ENCODE results near the gene RMND5A. TPM values are rescaled to one million over a fixed set of nuclear protein-coding genes. Genes with fewer than 3 reads are reported as not detected.
"Not testable (repeated sequence)": the region's sequence is repeated elsewhere in the genome, so short reads cannot be mapped to it uniquely, and the experiment has no call there.

The RMND5A gene
- polyA plus RNA-seq (2013, experiment 1 of 2): 25.4 TPM
- 22.6 TPM for polyA plus RNA-seq (2013, experiment 2 of 2)

- not testable (repeated sequence) for H3K36me3 ChIP-seq (ENCODE audit: control insufficient read depth, insufficient read depth, low read length)
- 0% methylated on average over 6 of the region's 95 CpGs; no CpG with 5 or more reads in 1 of the 2 experiments for WGBS, 2 experiments (ENCODE audit: insufficient coverage in 2 of 2)
These were observed at the start of gene RMND5A for GRCh38 chr2:86719637-86720539. TSS of gene RMND5A (plus strand) at chr2:86720291. CDS start at chr2:86720668, 377 bp downstream.

GRCh38 chr2:86671337-86671981 lies 48.6 kb upstream of the RMND5A start:
- no peaks in the 10 kb centered on the region for H3K36me3 ChIP-seq (ENCODE audit: control insufficient read depth, insufficient read depth, low read length)
- no peak overlapping the region for H3K27ac ChIP-seq (ENCODE audit: low read depth, low read length, severe bottlenecking)
- no peaks in the 10 kb centered on the region for H3K9me3 ChIP-seq (ENCODE audit: control insufficient read depth, low read length)
- H3K4me3 ChIP-seq (ENCODE audit: extremely low read depth, insufficient read depth, low read length, poor library complexity, severe bottlenecking): no peak overlapping the region
- 82 to 93% methylated on average over 3 of the region's 5 CpGs for WGBS, 2 experiments (ENCODE audit: insufficient coverage in 2 of 2)
- H3K4me1 ChIP-seq (ENCODE audit: control insufficient read depth, insufficient read depth, low read length, poor library complexity, severe bottlenecking): no peaks in the 10 kb centered on the region

More at GRCh38 chr2:86719637-86720539, at the start of gene RMND5A:
- peak within 1 kb of the TSS; percentile 91 for H3K27ac ChIP-seq (ENCODE audit: low read depth, low read length, severe bottlenecking)
- H3K4me3 ChIP-seq (ENCODE audit: extremely low read depth, insufficient read depth, low read length, poor library complexity, severe bottlenecking): peak within 1 kb of the TSS; percentile 49
- H3K4me1 ChIP-seq (ENCODE audit: control insufficient read depth, insufficient read depth, low read length, poor library complexity, severe bottlenecking); H3K9me3 ChIP-seq (ENCODE audit: control insufficient read depth, low read length): not testable (repeated sequence)

GRCh38 chr2:86672027-86672545 lies 48.0 kb upstream of the RMND5A start:
- WGBS, 2 experiments (ENCODE audit: insufficient coverage in 2 of 2): no CpG with 5 or more reads among the region's 3 CpGs
- no peaks in the 10 kb centered on the region for H3K4me1 ChIP-seq (ENCODE audit: control insufficient read depth, insufficient read depth, low read length, poor library complexity, severe bottlenecking)
- H3K9me3 ChIP-seq (ENCODE audit: control insufficient read depth, low read length): no peaks in the 10 kb centered on the region
- H3K36me3 ChIP-seq (ENCODE audit: control insufficient read depth, insufficient read depth, low read length): no peaks in the 10 kb centered on the region
- no peak overlapping the region for H3K27ac ChIP-seq (ENCODE audit: low read depth, low read length, severe bottlenecking)
- no peak overlapping the region for H3K4me3 ChIP-seq (ENCODE audit: extremely low read depth, insufficient read depth, low read length, poor library complexity, severe bottlenecking)

- Histone ChIP-seq H3K4me1 (ENCODE audit: control insufficient read depth, insufficient read depth, low read length, poor library complexity, severe bottlenecking) (no peaks in the 10 kb centered on the region), H3K27ac (ENCODE audit: low read depth, low read length, severe bottlenecking) (no peak overlapping the region), H3K4me3 (ENCODE audit: extremely low read depth, insufficient read depth, low read length, poor library complexity, severe bottlenecking) (no peak overlapping the region), H3K36me3 (ENCODE audit: control insufficient read depth, insufficient read depth, low read length) (no peaks in the 10 kb centered on the region), H3K9me3 (ENCODE audit: control insufficient read depth, low read length) (no peaks in the 10 kb centered on the region)
- whole genome bisulfite sequencing, 2 experiments (ENCODE audit: insufficient coverage in 2 of 2): 100% methylated on average over 1 of the region's 1 CpG; no CpG with 5 or more reads in 1 of the 2 experiments
These were observed 47.1 kb upstream of the RMND5A start for GRCh38 chr2:86673011-86673410.

GRCh38 chr2:86673986-86674670 lies 46.0 kb upstream of the RMND5A start:
- no peaks in the 10 kb centered on the region for H3K9me3 ChIP-seq (ENCODE audit: control insufficient read depth, low read length)
- no peak overlapping the region for H3K27ac ChIP-seq (ENCODE audit: low read depth, low read length, severe bottlenecking)
- 86% methylated on average over 1 of the region's 1 CpG; no CpG with 5 or more reads in 1 of the 2 experiments for whole genome bisulfite sequencing, 2 experiments (ENCODE audit: insufficient coverage in 2 of 2)
- no peaks in the 10 kb centered on the region for H3K4me1 ChIP-seq (ENCODE audit: control insufficient read depth, insufficient read depth, low read length, poor library complexity, severe bottlenecking)
- no peaks in the 10 kb centered on the region for H3K36me3 ChIP-seq (ENCODE audit: control insufficient read depth, insufficient read depth, low read length)
- H3K4me3 ChIP-seq (ENCODE audit: extremely low read depth, insufficient read depth, low read length, poor library complexity, severe bottlenecking): no peak overlapping the region

- 80% methylated on average over 1 of the region's 2 CpGs; no CpG with 5 or more reads in 1 of the 2 experiments for WGBS, 2 experiments (ENCODE audit: insufficient coverage in 2 of 2)
- no peak overlapping the region for H3K27ac ChIP-seq (ENCODE audit: low read depth, low read length, severe bottlenecking)
- H3K4me1 ChIP-seq (ENCODE audit: control insufficient read depth, insufficient read depth, low read length, poor library complexity, severe bottlenecking): no peaks in the 10 kb centered on the region
These were observed 45.0 kb upstream of the RMND5A start for GRCh38 chr2:86675104-86675503.

GRCh38 chr2:86675511-86676015 lies 44.5 kb upstream of the RMND5A start:
- H3K36me3 ChIP-seq (ENCODE audit: control insufficient read depth, insufficient read depth, low read length): no peaks in the 10 kb centered on the region
- no peaks in the 10 kb centered on the region for H3K9me3 ChIP-seq (ENCODE audit: control insufficient read depth, low read length)
- H3K4me1 ChIP-seq (ENCODE audit: control insufficient read depth, insufficient read depth, low read length, poor library complexity, severe bottlenecking): no peaks in the 10 kb centered on the region
- WGBS, 2 experiments (ENCODE audit: insufficient coverage in 2 of 2): 64 to 84% methylated on average over 3 of the region's 3 CpGs
- no peak overlapping the region for H3K4me3 ChIP-seq (ENCODE audit: extremely low read depth, insufficient read depth, low read length, poor library complexity, severe bottlenecking)
- no peak overlapping the region for H3K27ac ChIP-seq (ENCODE audit: low read depth, low read length, severe bottlenecking)

More at GRCh38 chr2:86675104-86675503, 45.0 kb upstream of the RMND5A start:
- Histone ChIP-seq H3K4me3 (ENCODE audit: extremely low read depth, insufficient read depth, low read length, poor library complexity, severe bottlenecking) (no peak overlapping the region), H3K36me3 (ENCODE audit: control insufficient read depth, insufficient read depth, low read length) (no peaks in the 10 kb centered on the region), H3K9me3 (ENCODE audit: control insufficient read depth, low read length) (no peaks in the 10 kb centered on the region)

- H3K9me3 ChIP-seq (ENCODE audit: control insufficient read depth, low read length): no peaks in the 10 kb centered on the region
- no peaks in the 10 kb centered on the region for H3K36me3 ChIP-seq (ENCODE audit: control insufficient read depth, insufficient read depth, low read length)
- H3K27ac ChIP-seq (ENCODE audit: low read depth, low read length, severe bottlenecking): no peak overlapping the region
- H3K4me1 ChIP-seq (ENCODE audit: control insufficient read depth, insufficient read depth, low read length, poor library complexity, severe bottlenecking): no peaks in the 10 kb centered on the region
- no peak overlapping the region for H3K4me3 ChIP-seq (ENCODE audit: extremely low read depth, insufficient read depth, low read length, poor library complexity, severe bottlenecking)
These were observed 42.3 kb upstream of the RMND5A start for GRCh38 chr2:86677816-86678215.

- H3K4me1 ChIP-seq (ENCODE audit: control insufficient read depth, insufficient read depth, low read length, poor library complexity, severe bottlenecking): no peaks in the 10 kb centered on the region
- no peaks in the 10 kb centered on the region for H3K9me3 ChIP-seq (ENCODE audit: control insufficient read depth, low read length)
- no peaks in the 10 kb centered on the region for H3K36me3 ChIP-seq (ENCODE audit: control insufficient read depth, insufficient read depth, low read length)
- no peak overlapping the region for H3K27ac ChIP-seq (ENCODE audit: low read depth, low read length, severe bottlenecking)
- H3K4me3 ChIP-seq (ENCODE audit: extremely low read depth, insufficient read depth, low read length, poor library complexity, severe bottlenecking): no peak overlapping the region
These were observed 41.1 kb upstream of the RMND5A start for GRCh38 chr2:86679036-86679435.

- WGBS, 2 experiments (ENCODE audit: insufficient coverage in 2 of 2): no CpG with 5 or more reads among the region's 1 CpG
- H3K9me3 ChIP-seq (ENCODE audit: control insufficient read depth, low read length): no peaks in the 10 kb centered on the region
- no peak overlapping the region for H3K27ac ChIP-seq (ENCODE audit: low read depth, low read length, severe bottlenecking)
These were observed 34.7 kb upstream of the RMND5A start for GRCh38 chr2:86685351-86685750.

More at GRCh38 chr2:86685351-86685750, 34.7 kb upstream of the RMND5A start:
- Histone ChIP-seq H3K4me1 (ENCODE audit: control insufficient read depth, insufficient read depth, low read length, poor library complexity, severe bottlenecking) (no peaks in the 10 kb centered on the region), H3K36me3 (ENCODE audit: control insufficient read depth, insufficient read depth, low read length) (no peaks in the 10 kb centered on the region), H3K4me3 (ENCODE audit: extremely low read depth, insufficient read depth, low read length, poor library complexity, severe bottlenecking) (no peak overlapping the region)

Data from mesodermal cell (in vitro differentiated cells).